K562 (cell line): ENCODE data around the gene SLC38A1. TPM values are rescaled to one million over a fixed set of nuclear protein-coding genes. Genes with fewer than 3 reads are reported as not detected.

Source experiments
- ATAC-seq: fragments of 200-7000 bp; cut with Tn5 transposase; 3 replicates; pipeline ENCODE4 v1.9.1; 2020; ENCODE audit warnings: moderate library complexity
- BruUV-seq: library from RNA; stranded (reverse); fragments of 400-500 nt; replicated peaks from 2 replicates; lab custom pipeline; 2021; lab: Mats Ljungman, UMichigan
- CTCF ChIA-PET: fragments of 300-600 bp; formaldehyde crosslinking; extraction: SDS; loops from one replicate; lab custom pipeline; 2021; ENCODE audit warnings: low intra/inter-chr PET ratio; lab: Yijun Ruan, JAX
- POLR2A ChIA-PET: fragments of 300-600, 350-650 bp; sonication (Branson Sonifier 250); formaldehyde crosslinking; extraction: SDS; loops from one replicate; lab custom pipeline; 2021; ENCODE audit warnings: antibody characterized with exemption, inconsistent platforms; lab: Yijun Ruan, JAX
- DNase-seq, 4 experiments: peaks; one replicate each; pipeline versions ENCODE4 v3.0.0 to v3.0.0-alpha.2; 2011 to 2018; ENCODE audit warnings: low spot score in 3 of 4, mixed read lengths in 3 of 4; ENCODE audit errors: extremely low read depth in 1 of 4
- FAIRE-seq: peaks from 2 replicates; lab custom pipeline; 2011; peaks lifted over from hg19 to GRCh38; lab: Jason Lieb, UNC
- H2AFZ ChIP-seq: 2 replicates; pipeline ENCODE4 v1.6.0; 2011; ENCODE audit warnings: low read depth, low read length, control low read depth, inconsistent platforms
- H3K27ac ChIP-seq: fragments of 200-600 bp; 3 replicates; pipeline ENCODE4 v1.8.0; 2011; ENCODE audit warnings: low read depth, mild to moderate bottlenecking, control low read depth, inconsistent platforms, low read length, moderate library complexity, mixed read lengths; ENCODE audit errors: extremely low read depth
- H3K27me3 ChIP-seq, 2 experiments: fragments of 300-600 bp in 1 of 2; 2 replicates in 1 of 2; 3 replicates in 1 of 2; pipeline versions ENCODE4 v1.6.0 to v1.8.0; 2011; ENCODE audit warnings: inconsistent platforms in 2 of 2, low read length in 2 of 2, mild to moderate bottlenecking in 1 of 2, mixed read lengths in 1 of 2, moderate library complexity in 1 of 2; ENCODE audit not compliant: control insufficient read depth in 2 of 2, insufficient read depth in 2 of 2
- H3K36me3 ChIP-seq: fragments of 300-600 bp; 3 replicates; pipeline ENCODE4 v1.8.0; 2011; ENCODE audit warnings: mild to moderate bottlenecking, low read length, inconsistent platforms; ENCODE audit not compliant: control insufficient read depth, insufficient read depth
- H3K4me1 ChIP-seq, 2 experiments: fragments of 200-600 bp in 1 of 2; replicated peaks in 1 of 2; 2 replicates in 1 of 2; 3 replicates in 1 of 2; pipeline versions ENCODE4 v1.5.1 to v1.8.0; 2011; ENCODE audit warnings: inconsistent platforms in 2 of 2, low read length in 2 of 2, mild to moderate bottlenecking in 1 of 2, mixed read lengths in 1 of 2, moderate library complexity in 1 of 2; ENCODE audit not compliant: control insufficient read depth in 2 of 2, insufficient read depth in 2 of 2
- H3K4me2 ChIP-seq: 2 replicates; pipeline ENCODE4 v1.6.1; 2011; ENCODE audit warnings: low read length, control low read depth, inconsistent platforms, mixed read lengths; ENCODE audit not compliant: insufficient read depth
- H3K4me3 ChIP-seq: fragments of 200-600 bp; sonication (generic), shearing (Covaris generic); 2 replicates; pipeline ENCODE4 v1.5.1; 2016; ENCODE audit warnings: control low read depth, inconsistent platforms
- H3K79me2 ChIP-seq: fragments of 200-600 bp; 3 replicates; pipeline ENCODE4 v1.8.0; 2011; ENCODE audit warnings: low read length, inconsistent platforms; ENCODE audit not compliant: control insufficient read depth, insufficient read depth
- H3K9ac ChIP-seq, 2 experiments: 2 replicates each; pipeline versions ENCODE4 v1.6.0 to v1.6.1; 2011; ENCODE audit warnings: low read depth in 2 of 2, low read length in 2 of 2, control low read depth in 1 of 2, inconsistent platforms in 1 of 2, mild to moderate bottlenecking in 1 of 2, mixed read lengths in 1 of 2; ENCODE audit not compliant: insufficient read depth in 1 of 2
- H3K9me1 ChIP-seq: one replicate; pipeline ENCODE4 v1.6.0; 2011; ENCODE audit warnings: inconsistent platforms, mild to moderate bottlenecking, low read length, moderate library complexity; ENCODE audit not compliant: control insufficient read depth, insufficient read depth
- H3K9me3 ChIP-seq: replicated peaks from 2 replicates; pipeline ENCODE4 v1.5.1; 2011; ENCODE audit warnings: low read depth, low read length, inconsistent platforms; ENCODE audit not compliant: control insufficient read depth, insufficient read depth
- H4K20me1 ChIP-seq: replicated peaks from 2 replicates; pipeline ENCODE4 v1.6.1; 2011; ENCODE audit warnings: low read length, inconsistent platforms, mixed read lengths; ENCODE audit not compliant: control insufficient read depth, insufficient read depth
- PHTF2 ChIP-seq: fragments of 250-450 bp; sonication (Bioruptor Pico); IDR thresholded peaks from 2 replicates; pipeline ENCODE4 v1.5.0; 2021; ENCODE audit warnings: mild to moderate bottlenecking
- RBM25 ChIP-seq: fragments of 200-400 bp; formaldehyde crosslinking; IDR thresholded peaks from 2 replicates; pipeline ENCODE4 v1.6.1; 2018; ENCODE audit warnings: low read length, low read depth, moderate library complexity; ENCODE audit not compliant: severe bottlenecking
- SMAD1 ChIP-seq: fragments of 150-350 bp; IDR thresholded peaks from 2 replicates; pipeline ENCODE4 v1.6.1; 2014; ENCODE audit warnings: low read length, low read depth; ENCODE audit not compliant: partially characterized antibody
- SREBF1 ChIP-seq: fragments of 150-350 bp; IDR thresholded peaks from 2 replicates; pipeline ENCODE4 v1.6.1; 2014; ENCODE audit warnings: antibody characterized with exemption, low read depth, low read length, borderline replicate concordance
- ZNF12 ChIP-seq: sonication (generic); formaldehyde crosslinking; IDR thresholded peaks from 2 replicates; pipeline ENCODE4 v1.4.0; 2020; ENCODE audit warnings: mild to moderate bottlenecking, missing genetic modification reagents
- ZNF133 ChIP-seq: fragments of 250-450 bp; sonication (Bioruptor Pico); IDR thresholded peaks from 2 replicates; pipeline ENCODE4 v1.4.0; 2020; ENCODE audit warnings: mild to moderate bottlenecking
- ZNF347 ChIP-seq: fragments of 450-650 bp; formaldehyde crosslinking; IDR thresholded peaks from 2 replicates; pipeline ENCODE4 v1.4.0; 2020; ENCODE audit warnings: low read depth, mild to moderate bottlenecking, moderate library complexity
- ZNF436 ChIP-seq: fragments of 250-450, 450-650 bp; sonication (Bioruptor Pico); formaldehyde crosslinking; IDR thresholded peaks from 2 replicates; pipeline ENCODE4 v1.7.0; 2020; ENCODE audit warnings: mild to moderate bottlenecking
- ZNF444 ChIP-seq: fragments of 250-450 bp; sonication (Bioruptor Pico); IDR thresholded peaks from 2 replicates; pipeline ENCODE4 v1.4.0; 2020; ENCODE audit warnings: mild to moderate bottlenecking, moderate library complexity
- WGBS: fragments of 100-300 bp; shearing (Covaris generic); methylation state at CpG from one replicate; pipeline ENCODE4 v1.1.6; 2016; ENCODE audit warnings: low coverage, mixed read lengths; ENCODE audit not compliant: insufficient coverage; ENCODE audit errors: missing lambda C conversion rate; 5-methylcytosine and 5-hydroxymethylcytosine counted together
- in situ Hi-C: fragments of 300-500 bp; cut with MboI; formaldehyde crosslinking; loops from 4 replicates; pipeline ENCODE4 v1.15.0; 2018; ENCODE audit warnings: inconsistent platforms, mixed read lengths
- intact Hi-C: fragments of 100-400 bp; cut with micrococcal nuclease; formaldehyde crosslinking; loops from 2 replicates; pipeline ENCODE4 v1.14.2; 2022
- polyA plus RNA-seq, 8 experiments: library from polyadenylated mRNA; depleted of rRNA in 4 of 8; stranded (reverse) in 5 of 8; unstranded in 3 of 8; fragments of >200 nt; fragmentation: Nextera tagmentation in 2 of 8; fragmentation: Illumina TruSeq in 1 of 8; extraction: Ambion mirVana in 2 of 8; extraction: Trizol in 1 of 8; gene quantifications; 2 replicates each; pipeline versions ENCODE4 v1.2.1 to v1.2.3, GENCODE V29; 2011 to 2014; ENCODE audit warnings: inconsistent platforms in 1 of 8, missing spikeins in 1 of 8
- total RNA-seq, 7 experiments: library from RNA; depleted of rRNA in 6 of 7; stranded (reverse); fragments of >200 nt in 6 of 7; fragmentation: Illumina TruSeq in 2 of 7; extraction: Trizol in 2 of 7; gene quantifications; 2 replicates each; pipeline versions ENCODE4 v1.2.1 to v1.2.3, GENCODE V29; 2011 to 2021; ENCODE audit warnings: low replicate concordance in 1 of 7
- TF ChIP-seq, protein P1 (sequence below): fragments of 200-800 bp; sonication (Bioruptor generic); IDR thresholded peaks from 2 replicates; pipeline ENCODE4 v1.6.1; 2017; ENCODE audit warnings: missing genetic modification characterization, missing compliant biosample characterization
- TF ChIP-seq, protein P2 (sequence below), 2 experiments: fragments of 450-650 bp; IDR thresholded peaks; 2 replicates each; pipeline ENCODE4 v1.6.1; 2016; ENCODE audit warnings: mild to moderate bottlenecking in 2 of 2, borderline replicate concordance in 1 of 2, low read depth in 1 of 2, moderate library complexity in 1 of 2

The SLC38A1 gene
- total and polyA plus RNA-seq, 9 of the 15 experiments (the other 6 are each of a cell fraction or from before 2014, with no cell fraction given): 51.9 to 112 (median 75.0) TPM

DNA sequence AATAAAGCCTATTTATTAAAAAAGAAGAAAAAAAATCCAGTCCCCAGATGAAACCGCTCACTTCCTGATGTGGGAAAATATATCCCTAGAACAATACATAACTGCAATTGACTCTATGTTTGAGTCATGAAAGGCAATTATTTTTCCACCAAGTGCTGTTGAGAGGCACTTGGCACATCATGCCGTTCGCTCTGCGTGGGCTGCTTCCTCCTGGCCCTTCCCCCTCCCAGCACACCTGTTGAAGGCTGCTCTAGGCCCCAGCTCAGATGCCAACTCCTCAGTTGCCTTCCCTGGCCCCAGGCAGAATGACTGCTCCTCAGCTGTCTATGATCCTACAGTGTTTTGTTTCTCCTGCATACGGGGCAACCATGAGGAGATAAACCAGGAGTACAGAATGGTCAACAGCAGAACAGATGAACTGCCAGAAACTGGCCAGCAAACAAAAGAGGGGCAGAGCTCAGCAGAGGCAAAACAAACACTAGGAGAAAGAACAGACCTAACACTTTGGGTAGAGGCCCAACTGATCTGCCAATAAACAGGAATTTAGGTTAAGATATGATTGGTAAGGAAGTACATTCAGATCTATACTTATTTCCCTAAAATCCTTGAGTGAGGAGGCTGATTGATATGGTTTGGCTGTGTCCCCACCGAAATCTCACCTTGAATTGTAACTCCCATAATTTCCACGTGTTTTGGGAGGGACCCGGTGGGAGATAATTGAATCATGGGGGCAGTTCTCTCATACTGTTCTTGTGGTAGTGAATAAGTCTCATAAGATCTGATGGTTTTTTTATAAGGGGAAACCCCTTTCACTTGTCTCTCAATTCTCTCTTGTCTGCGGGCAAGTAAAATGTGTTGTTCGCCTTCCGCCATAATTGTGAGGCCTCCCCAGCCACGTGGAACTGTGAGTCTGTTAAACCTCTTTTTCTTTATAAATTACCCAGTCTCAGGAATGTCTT is 58.6 kb downstream of the SLC38A1 start (continued):
- TF ChIP-seq, protein P1, sequence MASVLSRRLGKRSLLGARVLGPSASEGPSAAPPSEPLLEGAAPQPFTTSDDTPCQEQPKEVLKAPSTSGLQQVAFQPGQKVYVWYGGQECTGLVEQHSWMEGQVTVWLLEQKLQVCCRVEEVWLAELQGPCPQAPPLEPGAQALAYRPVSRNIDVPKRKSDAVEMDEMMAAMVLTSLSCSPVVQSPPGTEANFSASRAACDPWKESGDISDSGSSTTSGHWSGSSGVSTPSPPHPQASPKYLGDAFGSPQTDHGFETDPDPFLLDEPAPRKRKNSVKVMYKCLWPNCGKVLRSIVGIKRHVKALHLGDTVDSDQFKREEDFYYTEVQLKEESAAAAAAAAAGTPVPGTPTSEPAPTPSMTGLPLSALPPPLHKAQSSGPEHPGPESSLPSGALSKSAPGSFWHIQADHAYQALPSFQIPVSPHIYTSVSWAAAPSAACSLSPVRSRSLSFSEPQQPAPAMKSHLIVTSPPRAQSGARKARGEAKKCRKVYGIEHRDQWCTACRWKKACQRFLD: no peak
- no peak for TF ChIP-seq ZNF12 (CRISPR knock-in tag)
- no peak for TF ChIP-seq ZNF444 (CRISPR knock-in tag)
- no peak for TF ChIP-seq ZNF347 (CRISPR knock-in tag)
- TF ChIP-seq PHTF2: no peak
- TF ChIP-seq ZNF436: no peak

DNA sequence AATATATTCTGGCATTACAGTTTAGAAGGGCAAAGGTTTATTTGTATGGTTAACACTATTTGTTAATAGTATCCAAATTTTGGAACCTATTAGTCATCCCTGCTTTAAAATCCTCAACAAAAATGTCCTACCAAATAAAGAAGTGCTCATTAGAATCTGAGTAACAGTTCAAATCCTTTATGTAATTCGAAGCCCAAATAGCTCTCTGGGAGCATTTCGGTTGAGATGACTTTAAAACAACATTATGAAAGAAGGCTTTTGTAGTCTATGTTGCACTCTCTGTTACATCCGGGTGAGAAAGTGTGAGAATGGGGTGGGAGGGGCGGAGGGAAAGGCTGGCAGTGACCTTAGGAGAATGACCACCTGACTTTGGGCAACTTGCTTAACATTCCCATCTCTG is 59.7 kb downstream of the SLC38A1 start:
- CTCF ChIA-PET: no interaction called here
- TF ChIP-seq SREBF1 (no peak), SMAD1 (no peak), RBM25 (no peak), ZNF133 (CRISPR knock-in tag) (no peak)
- TF ChIP-seq, protein P2, sequence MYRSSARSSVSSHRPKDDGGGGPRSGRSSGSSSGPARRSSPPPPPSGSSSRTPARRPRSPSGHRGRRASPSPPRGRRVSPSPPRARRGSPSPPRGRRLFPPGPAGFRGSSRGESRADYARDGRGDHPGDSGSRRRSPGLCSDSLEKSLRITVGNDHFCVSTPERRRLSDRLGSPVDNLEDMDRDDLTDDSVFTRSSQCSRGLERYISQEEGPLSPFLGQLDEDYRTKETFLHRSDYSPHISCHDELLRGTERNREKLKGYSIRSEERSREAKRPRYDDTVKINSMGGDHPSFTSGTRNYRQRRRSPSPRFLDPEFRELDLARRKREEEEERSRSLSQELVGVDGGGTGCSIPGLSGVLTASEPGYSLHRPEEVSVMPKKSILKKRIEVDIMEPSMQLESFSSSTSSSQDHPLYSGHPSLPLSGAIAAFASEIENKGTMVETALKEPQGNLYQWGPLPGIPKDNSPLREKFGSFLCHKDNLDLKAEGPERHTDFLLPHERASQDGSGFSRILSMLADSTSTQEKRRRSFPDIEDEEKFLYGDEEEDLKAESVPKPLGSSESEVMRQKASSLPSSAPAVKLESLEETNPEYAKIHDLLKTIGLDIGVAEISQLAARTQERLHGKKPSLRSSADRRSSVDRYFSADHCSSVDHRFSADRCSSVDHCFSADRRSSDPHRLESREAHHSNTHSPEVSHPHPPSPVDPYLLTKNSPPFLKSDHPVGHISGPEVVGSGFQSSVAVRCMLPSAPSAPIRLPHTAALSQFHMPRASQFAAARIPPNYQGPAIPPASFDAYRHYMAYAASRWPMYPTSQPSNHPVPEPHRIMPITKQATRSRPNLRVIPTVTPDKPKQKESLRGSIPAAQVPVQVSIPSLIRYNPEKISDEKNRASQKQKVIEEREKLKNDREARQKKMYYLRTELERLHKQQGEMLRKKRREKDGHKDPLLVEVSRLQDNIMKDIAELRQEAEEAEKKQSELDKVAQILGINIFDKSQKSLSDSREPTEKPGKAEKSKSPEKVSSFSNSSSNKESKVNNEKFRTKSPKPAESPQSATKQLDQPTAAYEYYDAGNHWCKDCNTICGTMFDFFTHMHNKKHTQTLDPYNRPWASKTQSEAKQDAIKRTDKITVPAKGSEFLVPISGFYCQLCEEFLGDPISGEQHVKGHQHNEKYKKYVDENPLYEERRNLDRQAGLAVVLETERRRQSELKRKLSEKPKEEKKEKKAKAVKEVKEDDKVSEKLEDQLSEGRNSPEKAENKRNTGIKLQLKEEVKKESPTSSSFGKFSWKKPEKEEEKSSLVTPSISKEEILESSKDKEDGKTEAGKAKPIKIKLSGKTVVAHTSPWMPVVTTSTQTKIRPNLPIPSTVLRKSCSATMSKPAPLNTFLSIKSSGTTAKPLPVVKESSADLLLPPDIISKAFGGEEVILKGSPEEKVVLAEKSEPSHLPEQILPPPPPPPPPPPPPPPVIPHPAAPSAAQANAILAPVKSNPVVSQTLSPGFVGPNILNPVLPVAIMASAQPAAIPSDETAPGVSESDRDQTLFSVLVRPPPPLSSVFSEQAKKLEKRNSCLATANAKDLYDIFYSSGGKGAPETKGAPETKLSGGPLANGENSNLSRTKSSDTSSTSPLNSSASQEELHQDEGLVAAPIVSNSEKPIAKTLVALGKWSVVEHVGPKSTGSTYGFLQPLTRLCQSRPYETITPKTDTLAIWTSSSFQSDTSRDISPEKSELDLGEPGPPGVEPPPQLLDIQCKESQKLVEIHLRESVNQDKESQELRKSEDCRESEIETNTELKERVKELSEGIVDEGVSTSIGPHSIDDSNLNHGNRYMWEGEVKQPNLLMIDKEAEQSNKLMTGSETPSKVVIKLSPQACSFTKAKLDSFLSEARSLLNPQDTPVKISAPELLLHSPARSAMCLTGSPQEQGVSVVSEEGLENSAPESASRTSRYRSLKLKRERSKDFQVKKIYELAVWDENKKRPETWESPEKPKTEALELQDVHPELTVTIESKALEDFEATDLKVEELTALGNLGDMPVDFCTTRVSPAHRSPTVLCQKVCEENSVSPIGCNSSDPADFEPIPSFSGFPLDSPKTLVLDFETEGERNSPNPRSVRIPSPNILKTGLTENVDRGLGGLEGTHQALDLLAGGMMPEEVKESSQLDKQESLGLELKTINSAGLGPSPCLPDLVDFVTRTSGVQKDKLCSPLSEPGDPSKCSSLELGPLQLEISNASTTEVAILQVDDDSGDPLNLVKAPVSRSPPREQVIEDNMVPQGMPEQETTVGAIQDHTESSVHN (IDR thresholded peaks at IDR 0.05; ENCODE audit: borderline replicate concordance in 1 of 2, low read depth in 1 of 2): no peak

More for the DNA sequence above, 59.7 kb downstream of the SLC38A1 start:
- FAIRE-seq: no peak
- H3K36me3 ChIP-seq: peaks cover 94% of the 10 kb centered on the region
- H3K27ac ChIP-seq: no peak overlapping the region
- no peak overlapping the region for H2AFZ ChIP-seq
- no peaks in the 10 kb centered on the region for H3K9me1 ChIP-seq
- H3K9me3 ChIP-seq: no peaks in the 10 kb centered on the region
- H3K9ac ChIP-seq: no peak overlapping the region
- H3K79me2 ChIP-seq: peaks cover 14% of the 10 kb centered on the region; the same call in 1 of the 3 replicates
- H4K20me1 ChIP-seq: no peaks in the 10 kb centered on the region
- in situ Hi-C loops (no loop called here), intact Hi-C loops (no loop called here)
- 80% methylated on average over 4 of the region's 4 CpGs for WGBS
- no peak for DNase-seq
- ATAC-seq: no peak
- BruUV-seq: no TSS peak
- POLR2A ChIA-PET: no interaction called here
- H3K27me3 ChIP-seq: no peaks in the 10 kb centered on the region
- no peak overlapping the region for H3K4me2 ChIP-seq
- H3K4me3 ChIP-seq: no peak overlapping the region
- H3K4me1 ChIP-seq: no peaks in the 10 kb centered on the region
